Iris pigment epithelial cell (primary cell): ENCODE data around the gene ARVCF.

Source experiments
- DNase-seq: peaks from one replicate; pipeline ENCODE4 v3.0.0-alpha.2; 2011; ENCODE audit warnings: low read depth

The ARVCF gene

DNA sequence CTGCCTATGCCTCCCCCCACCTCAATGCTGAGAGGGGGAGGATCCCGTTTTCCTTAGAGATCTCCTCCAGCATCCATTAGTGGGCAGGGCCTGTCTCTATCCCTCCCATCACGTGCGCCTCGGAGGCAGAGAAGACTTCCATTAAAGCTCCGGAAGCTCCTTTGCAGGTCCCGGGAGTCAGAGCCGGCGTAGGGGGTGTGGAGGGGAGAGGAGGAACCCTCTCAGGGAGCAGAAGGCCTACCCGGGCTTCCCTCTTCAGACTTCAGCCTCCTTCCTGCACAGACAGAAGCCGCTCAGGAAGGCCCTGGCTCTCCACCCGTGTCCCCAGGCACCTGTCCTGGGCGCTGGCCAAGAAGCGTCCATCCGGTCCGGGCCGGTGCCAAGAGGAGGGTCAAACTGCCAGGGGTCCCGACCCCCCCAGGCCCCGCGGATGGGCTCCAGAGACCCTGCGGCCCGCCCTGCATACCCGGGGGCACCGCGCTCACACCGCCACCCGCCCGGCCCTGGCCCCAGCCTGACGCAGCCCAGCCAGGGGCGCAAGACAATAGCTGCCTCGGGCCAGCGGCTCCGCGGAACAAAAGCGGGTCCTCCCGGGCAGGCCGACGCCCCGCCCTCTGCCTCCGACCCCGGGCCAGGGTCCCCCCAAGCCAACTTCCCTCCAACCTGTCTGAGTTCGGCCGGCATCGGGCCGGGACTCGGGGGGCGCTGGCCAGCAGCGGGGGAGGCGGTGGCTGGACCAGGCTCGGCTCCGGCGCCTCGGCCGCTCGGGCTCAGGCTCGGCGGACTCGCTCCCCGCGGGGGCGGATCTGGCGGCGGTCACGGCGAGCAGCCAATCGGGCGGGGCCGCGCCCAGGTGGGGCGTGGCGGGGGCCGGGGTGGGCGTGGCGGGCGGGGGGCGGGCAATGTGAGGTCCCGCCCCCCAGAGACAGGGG, 29.9 kb downstream of the ARVCF start:
- peak; percentile 74 for DNase-seq

GRCh38 chr22:19986011-19986409, 30.6 kb downstream of the ARVCF start:
- no peak for DNase-seq

- no peak for DNase-seq
These were observed 31.5 kb downstream of the ARVCF start for GRCh38 chr22:19984851-19985811.

DNA sequence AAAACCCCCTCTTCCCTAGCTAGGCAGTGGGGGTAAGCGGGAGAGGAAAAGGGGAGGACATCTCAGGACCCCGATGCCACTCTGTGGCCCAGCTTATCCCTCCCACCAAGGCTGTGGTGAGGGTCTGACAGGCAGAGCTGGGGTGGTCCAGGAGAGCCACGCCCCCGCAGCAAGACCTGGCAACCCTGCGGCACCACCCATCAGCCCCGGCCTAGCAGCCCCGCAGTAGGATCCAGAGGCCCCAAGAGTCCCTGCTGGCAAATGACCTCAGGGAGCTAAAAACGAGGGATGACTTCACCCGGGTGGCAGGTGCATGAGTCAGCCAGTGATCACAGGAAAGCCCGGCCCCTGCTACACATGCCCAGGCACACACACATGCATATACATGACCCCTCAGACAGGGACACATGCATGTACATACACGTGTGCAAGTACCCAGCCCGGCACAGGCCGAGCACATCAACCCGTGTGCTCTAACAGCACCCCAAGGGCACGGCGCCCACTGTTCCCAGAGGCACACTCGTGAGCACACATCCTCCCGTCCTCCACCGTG, 32.3 kb downstream of the ARVCF start:
- DNase-seq: peak; percentile 68

GRCh38 chr22:19983741-19984140, 32.9 kb downstream of the ARVCF start:
- no peak for DNase-seq

DNA sequence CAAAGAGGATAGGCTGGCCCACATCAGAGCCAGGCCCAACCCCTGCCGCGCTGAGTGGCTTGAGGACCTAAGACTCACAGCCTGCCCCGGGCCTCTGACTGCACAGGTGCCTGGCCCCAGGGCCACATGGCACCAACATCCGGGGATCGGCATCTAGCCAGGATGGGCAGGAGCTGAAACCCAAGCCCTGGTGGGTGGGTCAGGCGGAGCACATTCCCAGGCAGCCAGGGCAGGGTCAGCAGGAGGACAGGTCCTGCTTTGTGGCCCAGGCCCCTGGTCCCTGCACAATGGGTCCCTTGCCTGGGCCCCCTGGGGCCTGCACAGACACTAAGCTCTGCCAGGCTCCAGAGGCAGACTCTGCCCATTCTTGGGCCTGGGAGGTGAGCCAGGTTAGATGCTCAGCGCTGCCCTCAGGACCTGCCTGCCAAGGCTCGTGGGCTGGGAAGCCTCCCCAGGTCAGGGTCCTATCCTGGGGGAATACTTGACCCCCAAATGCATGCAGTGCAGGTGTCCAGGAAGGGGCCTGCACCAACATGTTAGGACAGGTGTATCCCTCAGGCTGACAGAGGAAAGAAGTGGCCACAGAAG, 33.5 kb downstream of the ARVCF start:
- DNase-seq: no peak

GRCh38 chr22:19981961-19982920, 34.4 kb downstream of the ARVCF start:
- DNase-seq: no peak

- no peak for DNase-seq
These were observed 35.3 kb downstream of the ARVCF start for GRCh38 chr22:19981171-19981960.

GRCh38 chr22:19980766-19981165, 35.9 kb downstream of the ARVCF start:
- no peak for DNase-seq

DNA sequence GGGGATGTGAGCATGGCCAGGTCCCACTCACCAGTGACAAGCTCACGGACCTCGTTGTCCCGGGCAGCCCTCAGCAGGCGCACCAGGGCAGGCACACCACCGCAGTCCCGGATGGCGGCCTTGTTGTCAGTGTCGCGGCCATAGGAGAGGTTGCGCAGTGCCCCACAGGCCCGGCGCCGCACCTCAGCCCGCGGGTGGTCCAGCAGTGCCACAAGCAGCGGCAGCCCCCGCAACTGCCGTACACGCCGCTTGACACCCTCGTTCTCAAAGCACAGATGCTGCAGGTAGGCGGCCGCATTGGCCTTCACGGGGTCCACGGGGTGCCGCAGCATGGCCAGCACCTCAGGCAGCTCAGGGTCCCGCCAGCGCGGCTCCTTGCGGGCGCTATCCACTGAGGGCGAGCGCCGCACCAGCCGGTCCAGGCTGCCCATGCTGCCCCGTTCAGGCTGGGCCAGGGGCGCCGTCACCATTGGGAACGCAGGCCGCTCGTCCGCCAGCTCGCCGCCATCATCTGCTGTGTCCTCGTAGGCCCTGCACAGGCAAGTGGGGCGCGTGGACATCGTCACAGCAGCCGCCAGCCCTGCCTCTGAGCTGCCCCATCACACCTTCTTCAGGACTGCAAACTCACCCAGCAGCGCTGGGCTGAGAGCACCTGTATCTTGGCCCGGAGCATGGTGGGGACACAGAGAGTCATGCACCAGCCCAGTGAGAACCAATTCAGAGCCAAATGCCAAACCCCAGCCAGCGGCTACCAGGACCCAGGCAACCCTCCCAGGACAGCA, 36.7 kb downstream of the ARVCF start:
- no peak for DNase-seq

- no peak for DNase-seq
These were observed 37.9 kb downstream of the ARVCF start for GRCh38 chr22:19978748-19979147.

DNA sequence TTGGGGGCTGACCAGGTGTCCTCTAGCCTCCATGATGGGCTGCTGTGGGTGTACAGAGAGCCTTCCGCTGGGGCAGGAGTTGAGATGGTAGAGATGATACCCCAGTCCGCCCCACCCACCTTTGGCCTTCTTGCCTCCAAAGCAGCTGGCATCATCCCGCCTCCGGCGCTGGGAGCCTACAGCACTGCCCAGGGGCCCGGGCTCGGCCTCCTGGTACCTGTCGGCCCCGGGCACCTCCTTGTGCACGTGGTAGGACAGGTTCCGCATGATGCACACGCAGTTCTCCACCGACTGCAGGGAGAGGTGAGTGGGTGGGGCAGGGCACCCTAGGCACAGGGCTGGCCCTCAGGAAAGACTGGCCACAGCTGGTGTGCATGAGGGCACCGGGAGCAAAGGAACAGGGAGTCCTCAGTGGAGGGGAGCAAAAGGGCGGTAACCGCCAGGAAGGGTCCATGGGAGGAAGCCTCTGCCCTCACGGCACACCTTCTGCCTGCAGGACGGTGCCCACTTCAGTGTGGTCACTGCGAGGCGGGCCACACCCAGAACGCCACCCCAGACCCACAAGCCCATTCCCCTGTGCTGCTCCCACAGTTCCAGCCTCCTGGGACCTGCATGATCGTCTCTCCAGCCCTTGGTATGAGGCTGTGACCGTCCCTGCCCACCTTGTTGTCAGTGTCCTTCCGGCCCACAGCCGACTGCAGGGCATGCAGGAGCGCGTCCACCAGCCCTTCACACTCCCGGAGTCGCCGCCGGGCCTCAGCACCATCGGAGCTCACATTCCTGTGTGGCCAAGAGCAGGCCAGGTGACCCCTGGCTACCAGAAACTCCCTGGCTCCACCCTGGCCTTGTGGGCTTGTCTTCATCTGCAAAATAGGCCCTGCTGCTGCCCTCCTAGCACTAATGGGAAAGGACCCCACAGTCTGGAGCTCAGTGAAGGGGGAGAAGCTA, 39.1 kb downstream of the ARVCF start:
- DNase-seq: no peak

- DNase-seq: no peak
These were observed 40.0 kb downstream of the ARVCF start for GRCh38 chr22:19976671-19977070.

DNA sequence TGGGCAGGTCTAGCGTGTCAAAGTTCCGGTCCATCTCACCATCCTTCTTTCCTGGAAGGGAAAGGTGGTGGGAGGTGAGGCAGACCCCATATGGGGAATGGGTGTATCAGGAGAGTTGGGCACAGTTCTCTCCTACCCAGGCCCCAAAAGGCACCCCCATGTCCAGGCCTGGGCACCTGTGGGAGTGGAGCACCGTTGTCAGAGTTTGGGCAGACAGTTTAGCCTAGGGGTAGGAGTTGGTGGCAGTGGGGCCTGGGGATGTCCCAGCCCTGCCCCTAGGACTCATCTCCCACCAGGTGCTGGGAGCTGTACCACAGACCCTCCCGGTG, 41.0 kb downstream of the ARVCF start:
- DNase-seq: no peak

DNA sequence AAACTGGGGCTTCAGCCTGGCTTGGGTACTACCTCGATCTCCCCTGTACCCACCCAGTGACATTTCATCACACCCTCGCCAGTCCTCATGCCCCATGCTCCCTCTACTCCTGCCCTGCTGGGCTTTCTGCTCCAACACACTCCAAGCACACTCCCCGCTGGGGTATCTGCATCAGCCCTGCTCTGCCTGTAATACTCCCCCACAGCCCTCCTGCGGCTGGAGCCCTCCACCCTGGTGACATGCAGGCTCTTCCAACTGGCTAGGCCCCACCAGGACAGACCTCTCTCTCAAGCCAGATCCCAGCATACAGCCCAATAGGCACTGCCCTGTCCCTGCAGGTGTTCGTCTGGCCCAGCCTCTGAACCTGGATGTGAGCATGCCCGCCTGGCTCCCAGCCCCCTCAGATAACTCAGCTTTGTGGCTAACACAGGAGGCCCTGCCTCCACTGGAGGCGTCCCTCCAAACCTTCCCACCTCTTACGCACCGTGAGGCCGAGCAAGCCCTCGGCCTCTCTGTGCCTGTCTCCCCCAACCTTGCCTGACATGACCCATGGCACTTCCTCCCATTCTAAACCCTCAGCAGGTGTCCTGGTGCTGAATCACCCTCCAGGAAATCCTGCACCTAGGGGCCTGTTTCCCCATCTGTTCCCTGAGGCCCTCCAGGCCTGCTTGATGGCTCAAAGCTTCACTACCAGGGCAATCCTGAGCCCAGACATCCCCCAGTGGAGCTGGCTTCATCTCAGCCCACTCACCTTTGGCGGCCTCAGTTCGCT, 41.5 kb downstream of the ARVCF start:
- no peak for DNase-seq

GRCh38 chr22:19974268-19974861, 42.3 kb downstream of the ARVCF start:
- DNase-seq: peak; percentile 78
